ENCODE results near the gene NHP2. TPM values are rescaled to one million over a fixed set of nuclear protein-coding genes. Genes with fewer than 3 reads are reported as not detected.

Gene NHP2
- total and polyA plus RNA-seq, 2 experiments from 2014 or later: 232 to 270 TPM

DNA sequence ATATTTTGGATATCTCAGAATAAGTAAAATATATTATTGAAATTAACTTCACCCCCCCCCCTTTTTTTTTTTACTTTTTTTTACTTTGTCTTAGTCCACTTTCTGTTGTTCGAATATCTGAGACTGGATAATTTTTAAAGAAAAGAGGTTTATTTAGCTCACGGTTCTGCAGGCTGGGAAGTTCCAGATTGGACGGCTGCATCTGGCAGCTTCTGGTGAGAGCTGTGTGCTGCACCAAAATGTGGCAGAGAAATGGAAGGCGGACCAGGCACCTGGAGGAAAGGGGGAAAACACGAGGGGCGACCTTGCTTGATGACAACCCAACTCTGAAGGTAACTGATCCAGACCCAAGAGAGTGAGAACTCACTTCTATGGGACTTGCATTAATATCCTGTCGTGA, 39.1 kb upstream of the NHP2 start:
- DNase-seq (ENCODE audit: low read depth in 1 of 2, low spot score in 1 of 2): no peak
- TF ChIP-seq, protein P1, sequence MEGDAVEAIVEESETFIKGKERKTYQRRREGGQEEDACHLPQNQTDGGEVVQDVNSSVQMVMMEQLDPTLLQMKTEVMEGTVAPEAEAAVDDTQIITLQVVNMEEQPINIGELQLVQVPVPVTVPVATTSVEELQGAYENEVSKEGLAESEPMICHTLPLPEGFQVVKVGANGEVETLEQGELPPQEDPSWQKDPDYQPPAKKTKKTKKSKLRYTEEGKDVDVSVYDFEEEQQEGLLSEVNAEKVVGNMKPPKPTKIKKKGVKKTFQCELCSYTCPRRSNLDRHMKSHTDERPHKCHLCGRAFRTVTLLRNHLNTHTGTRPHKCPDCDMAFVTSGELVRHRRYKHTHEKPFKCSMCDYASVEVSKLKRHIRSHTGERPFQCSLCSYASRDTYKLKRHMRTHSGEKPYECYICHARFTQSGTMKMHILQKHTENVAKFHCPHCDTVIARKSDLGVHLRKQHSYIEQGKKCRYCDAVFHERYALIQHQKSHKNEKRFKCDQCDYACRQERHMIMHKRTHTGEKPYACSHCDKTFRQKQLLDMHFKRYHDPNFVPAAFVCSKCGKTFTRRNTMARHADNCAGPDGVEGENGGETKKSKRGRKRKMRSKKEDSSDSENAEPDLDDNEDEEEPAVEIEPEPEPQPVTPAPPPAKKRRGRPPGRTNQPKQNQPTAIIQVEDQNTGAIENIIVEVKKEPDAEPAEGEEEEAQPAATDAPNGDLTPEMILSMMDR (IDR thresholded peaks at IDR 0.05; ENCODE audit: low read depth, low read length): no peak
- H3K4me3 ChIP-seq: no peak overlapping the region
- H3K27ac ChIP-seq: no peak overlapping the region
- H3K36me3 ChIP-seq: no peaks in the 10 kb centered on the region
- H3K9me3 ChIP-seq (ENCODE audit: low read depth): no peaks in the 10 kb centered on the region
- H3K4me1 ChIP-seq (ENCODE audit: low read depth): no peaks in the 10 kb centered on the region
- H3K27me3 ChIP-seq: no peaks in the 10 kb centered on the region

DNA sequence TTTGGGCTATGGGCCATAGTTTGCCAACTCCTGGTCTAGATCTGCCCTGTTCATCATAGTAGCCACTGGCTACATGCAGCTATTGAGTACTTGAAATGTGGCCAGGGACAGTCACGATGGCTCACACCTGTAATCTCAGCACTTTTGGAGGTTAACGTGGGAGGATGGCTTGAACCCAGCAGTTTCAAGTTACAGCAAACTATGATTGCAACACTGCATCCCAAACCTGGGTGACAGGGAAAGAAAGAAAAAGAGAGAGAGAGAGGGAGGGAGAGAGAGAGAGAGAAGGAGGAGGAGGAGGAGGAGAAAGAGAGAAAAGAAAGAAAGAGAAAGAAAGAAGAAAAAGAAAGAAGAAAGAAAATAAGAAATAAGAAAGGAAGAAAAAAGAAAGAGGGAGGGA, 38.6 kb upstream of the NHP2 start:
- Histone ChIP-seq H3K27me3 (no peaks in the 10 kb centered on the region), H3K36me3 (no peaks in the 10 kb centered on the region), H3K27ac (no peak overlapping the region), H3K4me3 (no peak overlapping the region), H3K9me3 (ENCODE audit: low read depth) (no peaks in the 10 kb centered on the region), H3K4me1 (ENCODE audit: low read depth) (no peaks in the 10 kb centered on the region)
- no peak for DNase-seq (ENCODE audit: low read depth in 1 of 2, low spot score in 1 of 2)
- TF ChIP-seq, protein P1 (IDR thresholded peaks at IDR 0.05; ENCODE audit: low read depth, low read length): no peak

DNA sequence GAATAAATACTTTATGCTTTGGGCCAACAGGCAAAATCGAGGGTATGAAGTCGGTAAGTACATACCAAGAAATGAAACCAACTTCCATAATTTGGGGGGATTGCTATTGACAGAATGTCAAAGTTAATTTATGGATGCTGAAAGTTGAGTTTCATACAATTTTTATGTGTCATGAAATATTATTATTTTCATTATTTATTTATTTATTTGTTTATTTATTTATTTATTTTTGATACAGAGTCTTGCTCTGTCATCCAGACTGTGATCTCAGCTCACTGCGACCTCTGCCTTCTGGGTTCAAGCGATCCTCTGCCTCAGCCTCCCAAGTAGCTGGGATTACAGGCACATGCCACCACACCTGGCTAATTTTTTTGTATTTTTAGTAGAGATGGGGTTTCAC, 38.0 kb upstream of the NHP2 start:
- H3K27me3 ChIP-seq: no peaks in the 10 kb centered on the region
- TF ChIP-seq, protein P1 (IDR thresholded peaks at IDR 0.05; ENCODE audit: low read depth, low read length): no peak
- H3K4me1 ChIP-seq (ENCODE audit: low read depth): no peaks in the 10 kb centered on the region
- no peak overlapping the region for H3K4me3 ChIP-seq
- no peaks in the 10 kb centered on the region for H3K9me3 ChIP-seq (ENCODE audit: low read depth)
- H3K36me3 ChIP-seq: no peaks in the 10 kb centered on the region
- H3K27ac ChIP-seq: no peak overlapping the region
- DNase-seq (ENCODE audit: low read depth in 1 of 2, low spot score in 1 of 2): no peak

DNA sequence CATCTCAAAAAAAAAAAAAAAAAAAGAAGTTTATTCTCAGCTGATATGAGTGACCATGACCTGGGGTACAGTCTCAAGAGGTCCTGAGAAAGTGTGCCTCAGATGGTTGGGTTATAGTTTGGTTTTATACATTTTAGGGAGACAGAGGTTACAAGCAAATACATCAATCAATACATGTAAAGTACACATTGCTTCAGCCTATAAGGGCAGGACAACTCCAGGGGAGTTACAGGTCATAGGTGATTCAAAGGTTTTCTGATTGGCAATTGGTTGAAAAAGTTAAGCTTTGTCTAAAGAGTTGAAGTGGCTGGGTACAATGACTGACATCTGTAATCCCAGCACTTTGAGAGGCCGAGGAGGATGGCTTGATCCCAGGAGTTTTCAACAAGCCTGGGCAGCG, 35.7 kb upstream of the NHP2 start:
- Histone ChIP-seq H3K36me3 (no peaks in the 10 kb centered on the region), H3K9me3 (ENCODE audit: low read depth) (no peaks in the 10 kb centered on the region)
- DNase-seq (ENCODE audit: low read depth in 1 of 2, low spot score in 1 of 2): no peak

DNA sequence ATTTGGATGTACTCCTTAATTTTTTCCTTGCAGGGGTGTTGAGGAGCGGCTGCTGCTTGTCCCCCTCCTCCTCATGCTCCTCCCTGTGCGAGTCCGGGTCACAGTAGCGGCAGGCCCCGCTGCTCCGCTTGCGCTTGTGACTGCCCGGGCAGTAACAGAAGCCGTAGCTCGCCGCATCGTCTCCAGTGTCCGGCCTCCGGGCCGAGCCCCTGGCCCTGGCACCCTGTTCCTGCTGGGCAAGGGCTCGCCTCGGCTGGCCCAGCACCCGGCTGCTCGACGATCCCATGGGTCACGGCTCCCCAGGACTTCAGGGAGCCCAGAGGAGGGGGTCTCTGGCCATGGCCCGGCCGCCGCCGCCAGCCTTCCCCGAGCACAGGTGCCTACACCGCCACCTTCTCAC, 33.3 kb upstream of the NHP2 start, which contains the start of gene GMCL2:
GMCL2 (minus strand) TSS at position 358 of the 400 bp plus-strand sequence; CDS start at position 286, 72 bp downstream.
- no peaks in the 10 kb centered on the region for H3K36me3 ChIP-seq
- H3K4me1 ChIP-seq (ENCODE audit: low read depth): no peaks in the 10 kb centered on the region
- TF ChIP-seq, protein P1 (IDR thresholded peaks at IDR 0.05; ENCODE audit: low read depth, low read length): no peak
- H3K27me3 ChIP-seq: no peaks in the 10 kb centered on the region
- no peak for DNase-seq (ENCODE audit: low read depth in 1 of 2, low spot score in 1 of 2)
- no peak within 1 kb of the TSS for H3K27ac ChIP-seq
- H3K4me3 ChIP-seq: no peak within 1 kb of the TSS
- H3K9me3 ChIP-seq (ENCODE audit: low read depth): no peaks in the 10 kb centered on the region

More for the DNA sequence above, 35.7 kb upstream of the NHP2 start:
- H3K27ac ChIP-seq: no peak overlapping the region
- H3K4me3 ChIP-seq: no peak overlapping the region
- no peaks in the 10 kb centered on the region for H3K27me3 ChIP-seq
- H3K4me1 ChIP-seq (ENCODE audit: low read depth): no peaks in the 10 kb centered on the region
- TF ChIP-seq, protein P1 (IDR thresholded peaks at IDR 0.05; ENCODE audit: low read depth, low read length): no peak

DNA sequence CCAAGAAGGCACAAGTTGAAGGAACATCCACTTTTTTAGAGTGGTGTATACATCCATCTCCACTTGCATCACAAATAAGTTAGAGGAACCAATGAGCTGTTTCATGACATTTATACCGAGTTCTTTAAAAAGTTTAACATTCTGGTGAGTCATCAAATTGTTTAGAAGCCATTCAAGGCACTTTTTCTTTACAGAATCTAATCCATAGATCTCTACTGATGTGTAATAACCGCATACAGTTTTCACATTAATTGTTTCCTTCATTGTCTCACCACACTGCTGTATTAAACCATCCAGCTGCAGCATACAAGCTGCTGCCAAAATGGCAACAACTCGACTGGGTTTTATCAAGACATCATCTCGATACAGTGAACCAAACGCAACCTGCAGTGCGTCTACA, 32.7 kb upstream of the NHP2 start:
- H3K27me3 ChIP-seq: no peaks in the 10 kb centered on the region
- no peak for DNase-seq (ENCODE audit: low read depth in 1 of 2, low spot score in 1 of 2)

More for the DNA sequence above, 32.7 kb upstream of the NHP2 start:
- Histone ChIP-seq H3K9me3 (ENCODE audit: low read depth) (no peaks in the 10 kb centered on the region), H3K27ac (no peak overlapping the region), H3K36me3 (no peaks in the 10 kb centered on the region), H3K4me3 (no peak overlapping the region), H3K4me1 (ENCODE audit: low read depth) (no peaks in the 10 kb centered on the region)
- TF ChIP-seq, protein P1 (IDR thresholded peaks at IDR 0.05; ENCODE audit: low read depth, low read length): no peak

Data from cardiac muscle cell (in vitro differentiated cells and primary cell).